Mucosa of stomach (tissue), 1 donor: ENCODE data around the gene IMP3.

Experiments
- H3K27me3 ChIP-seq: one replicate; pipeline ENCODE4 v1.7.0; 2013; ENCODE audit warnings: mild to moderate bottlenecking, low read length; ENCODE audit not compliant: control insufficient read depth, insufficient read depth
- H3K36me3 ChIP-seq: one replicate; pipeline ENCODE4 v1.7.0; 2013; ENCODE audit warnings: low read length; ENCODE audit not compliant: control insufficient read depth, insufficient read depth
- H3K4me1 ChIP-seq: one replicate; pipeline ENCODE4 v1.7.0; 2013; ENCODE audit warnings: mild to moderate bottlenecking, low read length; ENCODE audit not compliant: control insufficient read depth, insufficient read depth
- H3K4me3 ChIP-seq: one replicate; pipeline ENCODE4 v1.7.0; 2013; ENCODE audit warnings: low read length
- H3K9ac ChIP-seq: one replicate; pipeline ENCODE4 v1.7.0; 2013; ENCODE audit warnings: mild to moderate bottlenecking, low read length, moderate library complexity
- H3K9me3 ChIP-seq: one replicate; pipeline ENCODE4 v1.7.0; 2013; ENCODE audit warnings: mild to moderate bottlenecking, low read length, moderate library complexity; ENCODE audit not compliant: control insufficient read depth
- donor health status: Pancreatic carcinoma.

Gene IMP3

GRCh38 chr15:75653347-75653913 is 13.4 kb upstream of the IMP3 start:
- no peak overlapping the region for H3K4me3 ChIP-seq
- no peaks in the 10 kb centered on the region for H3K9me3 ChIP-seq
- peaks cover 65% of the 10 kb centered on the region for H3K4me1 ChIP-seq
- H3K9ac ChIP-seq, result no peak overlapping the region
- H3K27me3 ChIP-seq, result no peaks in the 10 kb centered on the region
- peaks cover 4% of the 10 kb centered on the region for H3K36me3 ChIP-seq

- Histone ChIP-seq H3K27me3 (no peaks in the 10 kb centered on the region), H3K9ac (peak overlapping the region; percentile 37), H3K4me3 (no peak overlapping the region), H3K9me3 (no peaks in the 10 kb centered on the region), H3K36me3 (peaks cover 4% of the 10 kb centered on the region), H3K4me1 (peaks cover 66% of the 10 kb centered on the region)
Observed at GRCh38 chr15:75651810-75652543, 12.0 kb upstream of the IMP3 start.

DNA sequence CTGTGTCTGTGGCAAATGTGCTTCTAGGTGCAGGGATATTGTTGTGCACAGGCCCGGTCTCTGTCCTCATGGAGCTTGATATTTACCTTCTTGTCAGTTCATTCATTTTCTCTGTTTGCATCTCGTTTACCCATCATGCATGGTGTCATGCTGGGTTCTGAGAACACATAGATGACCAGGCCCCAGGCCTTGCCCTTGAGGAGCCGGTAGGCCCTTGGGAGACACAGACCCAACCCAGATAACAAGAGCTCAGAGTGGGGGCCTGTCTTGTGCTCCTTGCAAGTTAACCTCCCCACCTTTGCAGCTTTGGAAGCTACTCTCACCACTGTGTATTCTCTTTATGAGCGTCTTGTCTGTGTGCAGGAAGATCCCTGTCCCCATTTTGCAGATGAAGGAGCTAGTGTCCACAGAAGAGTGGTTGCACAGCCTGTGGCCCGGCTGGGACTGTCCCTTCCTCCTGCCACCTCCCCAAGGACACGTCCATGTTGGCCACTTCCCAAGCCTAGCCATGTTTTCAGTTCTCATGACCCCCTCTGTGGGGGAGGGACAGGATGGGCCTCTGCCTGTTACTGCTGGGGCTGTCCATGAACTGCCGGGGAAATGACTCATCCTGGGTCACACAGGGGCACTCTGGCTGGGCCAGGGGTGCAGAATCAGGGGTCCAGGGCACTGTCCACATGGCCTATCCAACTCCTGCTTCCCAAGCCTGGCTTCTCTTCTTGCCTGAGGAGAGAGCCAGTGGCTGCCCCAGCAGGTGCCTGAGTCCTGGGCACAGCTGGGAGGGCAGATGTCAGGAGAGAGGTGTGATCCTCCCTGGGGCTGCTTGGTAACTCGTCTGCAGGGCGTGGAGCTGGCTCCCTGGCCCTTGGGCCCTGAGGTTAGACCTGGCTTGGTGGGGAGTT is 11.1 kb upstream of the IMP3 start:
- Histone ChIP-seq H3K4me1 (peaks cover 74% of the 10 kb centered on the region), H3K27me3 (no peaks in the 10 kb centered on the region), H3K4me3 (no peak overlapping the region), H3K9ac (peak overlapping the region; percentile 37), H3K36me3 (peaks cover 4% of the 10 kb centered on the region), H3K9me3 (no peaks in the 10 kb centered on the region)

- no peak overlapping the region for H3K9ac ChIP-seq
- peak overlapping the region; percentile 7 for H3K4me3 ChIP-seq
- H3K4me1 ChIP-seq, result peaks cover 72% of the 10 kb centered on the region
- no peaks in the 10 kb centered on the region for H3K9me3 ChIP-seq
- peaks cover 4% of the 10 kb centered on the region for H3K36me3 ChIP-seq
- H3K27me3 ChIP-seq, result no peaks in the 10 kb centered on the region
Observed at GRCh38 chr15:75649848-75650247, 9.8 kb upstream of the IMP3 start.

DNA sequence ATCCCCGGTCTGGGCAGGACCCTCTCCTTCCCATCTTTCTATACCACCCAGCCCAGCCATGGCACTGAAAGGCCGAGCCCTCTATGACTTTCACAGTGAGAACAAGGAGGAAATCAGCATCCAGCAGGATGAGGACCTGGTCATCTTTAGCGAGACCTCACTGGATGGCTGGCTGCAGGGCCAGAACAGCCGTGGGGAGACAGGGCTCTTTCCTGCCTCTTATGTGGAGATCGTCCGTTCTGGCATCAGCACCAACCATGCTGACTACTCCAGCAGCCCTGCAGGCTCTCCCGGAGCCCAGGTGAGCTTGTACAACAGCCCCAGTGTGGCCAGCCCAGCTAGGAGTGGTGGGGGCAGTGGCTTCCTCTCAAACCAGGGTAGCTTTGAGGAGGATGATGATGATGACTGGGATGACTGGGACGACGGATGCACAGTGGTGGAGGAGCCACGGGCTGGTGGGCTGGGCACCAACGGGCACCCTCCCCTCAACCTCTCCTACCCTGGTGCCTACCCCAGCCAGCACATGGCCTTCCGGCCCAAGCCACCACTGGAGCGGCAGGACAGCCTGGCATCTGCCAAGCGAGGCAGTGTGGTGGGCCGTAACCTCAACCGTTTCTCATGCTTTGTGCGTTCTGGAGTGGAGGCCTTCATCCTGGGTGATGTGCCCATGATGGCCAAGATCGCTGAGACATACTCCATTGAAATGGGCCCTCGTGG is 9.2 kb upstream of the IMP3 start:
- Histone ChIP-seq H3K9ac (peak overlapping the region; percentile 97), H3K4me1 (peaks cover 68% of the 10 kb centered on the region)

DNA sequence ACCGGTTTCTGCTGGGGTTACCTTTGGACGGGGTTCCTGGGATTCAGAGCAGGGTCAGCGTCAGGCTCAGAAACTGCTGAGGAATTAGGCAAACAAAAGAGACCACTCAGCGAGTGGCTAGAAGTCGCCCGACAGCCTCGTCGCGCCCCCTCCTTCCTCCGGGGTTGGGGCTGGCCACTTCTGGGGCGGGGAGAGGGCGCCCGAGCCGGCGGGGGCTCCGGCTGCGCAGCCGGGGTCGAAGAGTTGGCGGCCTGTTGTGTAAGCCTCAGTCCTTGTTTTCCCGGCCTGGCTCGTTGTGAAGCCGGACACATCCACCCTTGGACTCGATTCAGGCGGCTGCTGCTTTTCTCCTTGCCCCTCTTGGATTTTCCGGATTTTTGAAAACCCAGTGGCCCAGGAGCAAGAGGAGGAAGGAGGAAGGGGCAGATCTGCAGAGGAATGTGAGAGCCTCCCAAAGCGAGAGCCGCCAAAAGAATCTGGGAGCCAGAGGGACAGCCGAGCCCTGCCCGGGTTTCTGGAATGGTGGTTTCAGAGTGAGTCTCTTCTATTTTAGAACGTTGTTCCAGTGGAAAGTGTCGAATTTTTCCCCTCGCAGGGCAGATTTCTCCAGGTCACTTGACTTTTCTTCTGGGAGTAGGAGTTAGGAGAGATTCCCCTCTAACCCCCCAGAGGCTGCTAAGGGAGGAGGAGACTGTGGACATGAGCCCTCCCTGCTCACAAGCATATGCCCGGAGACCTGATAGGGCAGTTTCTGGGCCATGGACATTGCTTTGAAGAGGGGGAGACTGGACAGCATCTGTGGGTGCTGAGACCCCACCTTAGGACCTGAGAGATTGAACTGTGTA is 8.4 kb upstream of the IMP3 start:
- Histone ChIP-seq H3K4me1 (peaks cover 60% of the 10 kb centered on the region), H3K36me3 (peaks cover 4% of the 10 kb centered on the region), H3K9ac (peak overlapping the region; percentile 97), H3K4me3 (peak overlapping the region; percentile 94), H3K27me3 (no peaks in the 10 kb centered on the region), H3K9me3 (no peaks in the 10 kb centered on the region)

More for the DNA sequence above, 9.2 kb upstream of the IMP3 start:
- H3K9me3 ChIP-seq, result no peaks in the 10 kb centered on the region
- no peaks in the 10 kb centered on the region for H3K27me3 ChIP-seq
- peaks cover 4% of the 10 kb centered on the region for H3K36me3 ChIP-seq
- H3K4me3 ChIP-seq, result peak overlapping the region; percentile 94

DNA sequence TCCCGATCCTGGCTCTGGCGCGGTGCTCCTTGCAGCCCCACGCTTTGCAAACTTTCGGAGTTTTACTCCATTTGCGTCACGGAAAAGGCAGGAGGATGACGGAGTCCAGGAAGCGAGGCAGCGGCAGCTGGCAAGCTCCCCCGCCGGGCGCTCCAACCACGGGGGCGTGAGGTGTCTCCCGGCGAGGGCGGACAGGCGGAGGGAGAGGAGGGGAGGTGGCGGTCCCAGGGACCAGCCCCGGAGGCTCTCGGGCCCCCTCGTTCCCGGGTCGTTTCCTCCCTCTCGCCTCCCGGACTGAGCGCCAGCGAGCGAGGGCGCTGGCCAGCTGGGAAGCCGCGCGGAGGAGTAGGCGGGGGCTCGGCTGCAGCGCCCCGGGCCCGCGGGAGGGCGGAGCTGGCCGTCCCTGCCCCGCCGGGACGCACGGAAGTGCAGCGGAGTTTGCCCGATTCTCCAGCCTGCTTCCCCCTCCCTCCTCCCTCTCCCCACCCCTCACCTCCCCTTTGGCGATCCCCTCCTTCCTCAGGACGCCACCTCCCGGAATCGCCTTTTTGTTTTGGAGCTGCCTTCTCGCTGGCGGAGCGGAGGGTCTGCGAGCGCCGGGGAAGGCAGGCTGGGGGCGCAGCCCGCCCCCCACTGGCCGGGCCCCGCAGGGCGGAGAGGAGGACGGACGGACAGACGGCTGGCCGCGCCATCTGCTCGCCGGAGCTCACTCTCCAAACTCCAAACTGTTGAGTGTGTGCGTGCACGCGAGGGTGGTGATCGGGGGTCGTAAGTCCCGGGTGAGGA is 7.5 kb upstream of the IMP3 start, which contains the start of gene SNX33:
Gene SNX33, plus strand, starts transcription at position 543 of the 786 bp plus-strand sequence. CDS start 1,191 bp downstream, outside the sequence.
- H3K4me3 ChIP-seq, result peak within 1 kb of the TSS; percentile 94
- H3K27me3 ChIP-seq, result no peaks in the 10 kb centered on the region
- H3K36me3 ChIP-seq, result peaks cover 4% of the 10 kb centered on the region
- peaks cover 53% of the 10 kb centered on the region for H3K4me1 ChIP-seq
- H3K9me3 ChIP-seq, result no peaks in the 10 kb centered on the region
- H3K9ac ChIP-seq, result peak within 1 kb of the TSS; percentile 97

DNA sequence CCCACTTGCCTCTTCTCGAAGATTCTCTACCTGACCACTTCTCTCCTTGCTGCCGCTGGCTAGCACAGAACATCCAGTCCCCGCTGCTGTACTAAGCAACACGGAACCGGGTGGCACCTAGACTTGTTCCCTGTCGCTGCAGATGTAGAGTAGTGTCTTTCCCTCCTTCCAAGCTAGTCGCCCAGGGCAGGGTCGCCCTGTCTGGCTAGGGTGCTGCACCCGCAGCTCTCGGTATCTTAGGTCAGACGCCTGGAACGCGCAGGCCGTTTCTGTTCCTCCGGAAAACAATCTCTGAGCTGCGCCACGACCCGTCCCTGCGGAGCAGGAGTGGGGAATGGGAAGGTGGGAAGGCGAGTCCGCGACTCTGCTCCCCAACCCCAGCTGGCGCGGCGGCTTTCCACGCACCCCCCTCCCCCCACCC is 6.9 kb upstream of the IMP3 start:
- Histone ChIP-seq H3K36me3 (peaks cover 4% of the 10 kb centered on the region), H3K4me1 (peaks cover 47% of the 10 kb centered on the region), H3K27me3 (no peaks in the 10 kb centered on the region), H3K4me3 (peak overlapping the region; percentile 94), H3K9me3 (no peaks in the 10 kb centered on the region), H3K9ac (peak overlapping the region; percentile 97)

GRCh38 chr15:75646112-75646943 is 6.3 kb upstream of the IMP3 start:
- H3K4me3 ChIP-seq, result peak overlapping the region; percentile 94
- no peaks in the 10 kb centered on the region for H3K27me3 ChIP-seq
- no peaks in the 10 kb centered on the region for H3K9me3 ChIP-seq
- H3K36me3 ChIP-seq, result peaks cover 4% of the 10 kb centered on the region
- H3K9ac ChIP-seq, result peak overlapping the region; percentile 97
- peaks cover 41% of the 10 kb centered on the region for H3K4me1 ChIP-seq

GRCh38 chr15:75644376-75644775 is 4.4 kb upstream of the IMP3 start:
- H3K36me3 ChIP-seq, result no peaks in the 10 kb centered on the region
- H3K27me3 ChIP-seq, result no peaks in the 10 kb centered on the region
- no peak overlapping the region for H3K9ac ChIP-seq
- no peak overlapping the region for H3K4me3 ChIP-seq
- no peaks in the 10 kb centered on the region for H3K9me3 ChIP-seq
- H3K4me1 ChIP-seq, result peaks cover 29% of the 10 kb centered on the region
